Measurements from ENCODE around the gene NPC1L1.
A peak's percentile ranks its signal among the peaks of the same experiment; 100 is the strongest.

NPC1L1 gene

DNA sequence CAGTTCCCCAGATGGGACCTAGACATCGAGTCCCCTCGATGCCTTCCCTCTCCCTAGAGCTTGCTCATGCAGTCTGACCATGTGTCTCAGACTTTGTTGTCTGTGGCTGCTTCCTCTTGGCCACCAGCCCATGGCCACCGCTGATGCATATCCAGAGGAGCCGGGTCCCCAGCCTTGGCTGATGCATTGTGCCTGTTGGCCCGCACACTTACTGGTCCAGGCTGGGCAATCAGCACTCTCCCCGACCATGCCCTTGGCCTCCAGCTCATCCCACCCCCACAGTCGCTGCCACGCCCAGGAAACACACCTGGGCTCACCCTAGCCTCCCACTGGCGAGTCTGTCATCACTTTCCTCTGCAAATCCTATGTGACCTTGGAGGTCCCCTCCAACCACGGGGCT is 10.1 kb downstream of the NPC1L1 start:
- Mint-ChIP-seq H3K27ac (peak overlapping the region; percentile 51), H3K4me3 (no peak overlapping the region), H3K4me1 (peaks cover 4% of the 10 kb centered on the region), H3K9me3 (peaks cover 32% of the 10 kb centered on the region), H3K36me3 (ENCODE audit: low read depth) (peaks cover 1% of the 10 kb centered on the region), H3K27me3 (ENCODE audit: low read depth, poor library complexity) (peaks cover 17% of the 10 kb centered on the region)
- TF ChIP-seq CTCF (IDR thresholded peaks at IDR 0.05), result no peak
- DNase-seq, result no peak

DNA sequence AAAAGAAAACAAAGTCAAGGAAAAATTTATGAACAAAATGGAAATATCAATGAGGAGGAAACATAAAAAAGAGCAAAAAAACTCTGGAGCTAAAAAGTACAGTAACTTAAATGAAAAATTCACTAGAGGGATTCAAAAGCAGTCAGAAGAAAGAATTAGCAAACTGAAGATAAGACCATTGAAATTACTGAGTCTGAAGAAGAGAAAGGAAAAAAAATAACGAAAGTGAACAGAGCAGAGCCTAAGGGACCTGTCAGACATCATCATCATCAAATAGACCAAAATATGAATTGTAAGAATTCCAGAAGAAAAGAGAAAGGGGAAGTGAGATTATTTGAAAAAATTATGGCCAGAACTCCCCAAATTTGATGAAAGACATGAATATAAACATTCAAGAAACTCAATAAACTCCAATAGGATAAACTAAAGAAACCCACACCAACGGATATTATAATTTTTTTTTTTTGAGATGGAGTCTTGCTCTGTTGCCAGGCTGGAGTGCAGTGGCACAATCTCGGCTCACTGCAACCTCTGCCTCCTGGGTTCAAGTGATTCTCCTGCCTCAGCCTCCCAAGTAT is 16.2 kb downstream of the NPC1L1 start:
- H3K4me3 Mint-ChIP-seq, result no peak overlapping the region
- no peaks in the 10 kb centered on the region for H3K4me1 Mint-ChIP-seq
- no peak for TF ChIP-seq CTCF (IDR thresholded peaks at IDR 0.05)
- peaks cover 50% of the 10 kb centered on the region for H3K9me3 Mint-ChIP-seq
- no peak overlapping the region for H3K27ac Mint-ChIP-seq
- peaks cover 10% of the 10 kb centered on the region for H3K27me3 Mint-ChIP-seq (ENCODE audit: low read depth, poor library complexity)
- H3K36me3 Mint-ChIP-seq (ENCODE audit: low read depth), result peaks cover 15% of the 10 kb centered on the region
- no peak for DNase-seq

GRCh38 chr7:44522315-44522714 is 18.8 kb downstream of the NPC1L1 start:
- no peak for TF ChIP-seq CTCF (IDR thresholded peaks at IDR 0.05)
- Mint-ChIP-seq H3K27ac (no peak overlapping the region), H3K4me1 (no peaks in the 10 kb centered on the region), H3K36me3 (ENCODE audit: low read depth) (peaks cover 15% of the 10 kb centered on the region), H3K4me3 (no peak overlapping the region), H3K9me3 (peaks cover 33% of the 10 kb centered on the region), H3K27me3 (ENCODE audit: low read depth, poor library complexity) (peaks cover 10% of the 10 kb centered on the region)
- no peak for DNase-seq

DNA sequence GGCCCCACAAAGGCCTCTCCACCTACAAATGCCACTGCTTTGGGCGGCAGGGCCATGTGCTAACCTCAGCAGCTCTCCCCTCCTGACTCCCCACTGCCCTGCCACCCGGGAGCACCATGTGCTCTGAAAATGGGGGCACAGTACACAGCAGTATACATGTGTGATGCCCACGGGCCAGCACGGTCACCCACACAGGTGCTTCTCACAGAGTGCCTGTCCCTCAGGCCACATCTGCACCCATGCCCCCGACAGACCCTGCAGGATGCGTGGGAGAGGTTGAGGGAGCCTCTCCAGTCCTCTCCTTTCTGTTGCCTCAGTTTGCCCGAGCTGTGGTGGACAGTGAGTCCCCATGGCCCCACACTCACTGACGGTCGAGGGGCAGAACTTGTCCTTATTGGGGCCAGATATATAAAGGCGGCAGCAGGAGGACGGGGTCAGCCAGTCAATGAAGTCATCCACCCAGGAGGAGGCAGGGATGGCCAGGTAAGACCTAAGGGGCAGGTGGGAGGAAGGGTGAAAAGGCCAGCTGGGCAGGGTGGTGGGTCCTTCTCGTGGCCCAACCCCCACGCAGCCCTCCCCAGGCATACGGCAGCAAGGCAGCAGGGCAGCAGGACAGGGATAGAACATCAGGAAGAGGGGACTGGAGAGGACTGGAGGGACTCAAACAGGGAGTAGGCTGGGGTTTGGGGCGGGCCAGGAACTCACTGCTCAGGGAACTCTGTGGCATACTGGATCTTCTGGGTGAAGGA is 19.6 kb downstream of the NPC1L1 start:
- no peak for TF ChIP-seq CTCF (IDR thresholded peaks at IDR 0.05)
- DNase-seq, result no peak
- no peak overlapping the region for H3K27ac Mint-ChIP-seq

DNA sequence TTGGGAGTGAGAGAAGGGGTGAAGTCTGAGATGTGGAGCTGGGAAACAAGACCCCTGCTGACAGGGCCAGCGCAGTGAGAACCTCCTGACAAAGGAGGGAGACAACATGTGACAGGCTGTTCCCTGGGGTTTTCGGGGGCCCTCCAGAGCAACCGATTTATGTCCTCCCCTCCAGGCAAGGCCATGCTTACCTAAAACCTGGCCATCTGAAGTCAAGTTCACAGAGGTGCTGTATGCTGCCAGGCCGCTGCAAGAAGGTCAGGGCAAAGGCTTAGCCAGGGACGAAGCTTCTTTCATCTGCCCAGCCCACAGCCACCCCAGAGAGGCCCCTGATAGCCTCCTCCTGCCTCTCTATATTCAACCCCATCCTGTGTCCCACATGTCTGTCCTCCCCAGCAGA is 20.6 kb downstream of the NPC1L1 start:
- H3K9me3 Mint-ChIP-seq, result peaks cover 20% of the 10 kb centered on the region
- H3K4me1 Mint-ChIP-seq, result no peaks in the 10 kb centered on the region
- H3K27ac Mint-ChIP-seq, result no peak overlapping the region
- H3K4me3 Mint-ChIP-seq, result no peak overlapping the region
- peaks cover 14% of the 10 kb centered on the region for H3K27me3 Mint-ChIP-seq (ENCODE audit: low read depth, poor library complexity)
- DNase-seq, result no peak
- no peak for TF ChIP-seq CTCF (IDR thresholded peaks at IDR 0.05)
- H3K36me3 Mint-ChIP-seq (ENCODE audit: low read depth), result peaks cover 11% of the 10 kb centered on the region

More for the DNA sequence above, 19.6 kb downstream of the NPC1L1 start:
- H3K4me3 Mint-ChIP-seq, result no peak overlapping the region
- no peaks in the 10 kb centered on the region for H3K4me1 Mint-ChIP-seq
- H3K27me3 Mint-ChIP-seq (ENCODE audit: low read depth, poor library complexity), result peaks cover 10% of the 10 kb centered on the region
- peaks cover 27% of the 10 kb centered on the region for H3K9me3 Mint-ChIP-seq
- peaks cover 15% of the 10 kb centered on the region for H3K36me3 Mint-ChIP-seq (ENCODE audit: low read depth)

GRCh38 chr7:44519546-44519945 is 21.6 kb downstream of the NPC1L1 start:
- H3K4me1 Mint-ChIP-seq, result no peaks in the 10 kb centered on the region
- peaks cover 6% of the 10 kb centered on the region for H3K36me3 Mint-ChIP-seq (ENCODE audit: low read depth)
- no peak overlapping the region for H3K4me3 Mint-ChIP-seq
- H3K27me3 Mint-ChIP-seq (ENCODE audit: low read depth, poor library complexity), result peaks cover 14% of the 10 kb centered on the region
- H3K9me3 Mint-ChIP-seq, result peaks cover 11% of the 10 kb centered on the region
- no peak for DNase-seq
- no peak for TF ChIP-seq CTCF (IDR thresholded peaks at IDR 0.05)
- no peak overlapping the region for H3K27ac Mint-ChIP-seq

All from nephron progenitor cell (in vitro differentiated cells).